Esophagus squamous epithelium (tissue), 4 donors: ENCODE measurements around the gene ARL5A.

Experiments used
- POLR2A ChIP-seq, 4 donors: fragments of 450-650 bp; IDR thresholded peaks; one replicate each; pipeline ENCODE4 v1.6.1; 2017; ENCODE audit warnings: antibody characterized with exemption in 4 of 4, mild to moderate bottlenecking in 4 of 4, moderate library complexity in 3 of 4
- TF ChIP-seq, protein P1 (sequence below), 6 experiments: fragments of 450-650 bp in 4 of 6; fragments of 200-600 bp in 2 of 6; sonication (generic) in 2 of 6; IDR thresholded peaks; one replicate each; pipeline ENCODE4 v1.5.1; 2016 to 2019; ENCODE audit warnings: antibody characterized with exemption in 6 of 6, mild to moderate bottlenecking in 4 of 6, moderate library complexity in 4 of 6

- TF ChIP-seq, protein P1, sequence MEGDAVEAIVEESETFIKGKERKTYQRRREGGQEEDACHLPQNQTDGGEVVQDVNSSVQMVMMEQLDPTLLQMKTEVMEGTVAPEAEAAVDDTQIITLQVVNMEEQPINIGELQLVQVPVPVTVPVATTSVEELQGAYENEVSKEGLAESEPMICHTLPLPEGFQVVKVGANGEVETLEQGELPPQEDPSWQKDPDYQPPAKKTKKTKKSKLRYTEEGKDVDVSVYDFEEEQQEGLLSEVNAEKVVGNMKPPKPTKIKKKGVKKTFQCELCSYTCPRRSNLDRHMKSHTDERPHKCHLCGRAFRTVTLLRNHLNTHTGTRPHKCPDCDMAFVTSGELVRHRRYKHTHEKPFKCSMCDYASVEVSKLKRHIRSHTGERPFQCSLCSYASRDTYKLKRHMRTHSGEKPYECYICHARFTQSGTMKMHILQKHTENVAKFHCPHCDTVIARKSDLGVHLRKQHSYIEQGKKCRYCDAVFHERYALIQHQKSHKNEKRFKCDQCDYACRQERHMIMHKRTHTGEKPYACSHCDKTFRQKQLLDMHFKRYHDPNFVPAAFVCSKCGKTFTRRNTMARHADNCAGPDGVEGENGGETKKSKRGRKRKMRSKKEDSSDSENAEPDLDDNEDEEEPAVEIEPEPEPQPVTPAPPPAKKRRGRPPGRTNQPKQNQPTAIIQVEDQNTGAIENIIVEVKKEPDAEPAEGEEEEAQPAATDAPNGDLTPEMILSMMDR (IDR thresholded peaks at IDR 0.05): no peak
- no peak for TF ChIP-seq POLR2A (IDR thresholded peaks at IDR 0.05)
Observed at GRCh38 chr2:151762694-151763093, 65.5 kb downstream of the ARL5A start.
